ENCODE results near the gene CALHM4. TPM values are rescaled to one million over a fixed set of nuclear protein-coding genes. Genes with fewer than 3 reads are reported as not detected.
A peak's percentile ranks its signal among the peaks of the same experiment; 100 is the strongest.

The CALHM4 gene
- total RNA-seq, 1 donor from 2014 or later = not detected

- TF ChIP-seq, protein P1, sequence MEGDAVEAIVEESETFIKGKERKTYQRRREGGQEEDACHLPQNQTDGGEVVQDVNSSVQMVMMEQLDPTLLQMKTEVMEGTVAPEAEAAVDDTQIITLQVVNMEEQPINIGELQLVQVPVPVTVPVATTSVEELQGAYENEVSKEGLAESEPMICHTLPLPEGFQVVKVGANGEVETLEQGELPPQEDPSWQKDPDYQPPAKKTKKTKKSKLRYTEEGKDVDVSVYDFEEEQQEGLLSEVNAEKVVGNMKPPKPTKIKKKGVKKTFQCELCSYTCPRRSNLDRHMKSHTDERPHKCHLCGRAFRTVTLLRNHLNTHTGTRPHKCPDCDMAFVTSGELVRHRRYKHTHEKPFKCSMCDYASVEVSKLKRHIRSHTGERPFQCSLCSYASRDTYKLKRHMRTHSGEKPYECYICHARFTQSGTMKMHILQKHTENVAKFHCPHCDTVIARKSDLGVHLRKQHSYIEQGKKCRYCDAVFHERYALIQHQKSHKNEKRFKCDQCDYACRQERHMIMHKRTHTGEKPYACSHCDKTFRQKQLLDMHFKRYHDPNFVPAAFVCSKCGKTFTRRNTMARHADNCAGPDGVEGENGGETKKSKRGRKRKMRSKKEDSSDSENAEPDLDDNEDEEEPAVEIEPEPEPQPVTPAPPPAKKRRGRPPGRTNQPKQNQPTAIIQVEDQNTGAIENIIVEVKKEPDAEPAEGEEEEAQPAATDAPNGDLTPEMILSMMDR (IDR thresholded peaks at IDR 0.05) = no peak
- CTCF ChIA-PET = interaction anchor here (0.7 to 4.5 kb wide), 19 partner anchors 10 to 318 kb away, joined by 3 to 88 read pairs (median 6); partner anchors contain the start of gene TRAPPC3L
- no peak overlapping the region for H3K27ac Mint-ChIP-seq
- no peak overlapping the region for H3K4me3 Mint-ChIP-seq
- POLR2A ChIA-PET = interaction anchor here (1.4 kb wide), 1 partner anchor 36 kb away, joined by 3 read pairs; the partner anchor contains the start of gene RWDD1
- intact Hi-C loops (cut with micrococcal nuclease) = loop anchor here (5.0 kb wide), 1 partner anchor 432 kb away; no protein-coding TSS in a partner anchor
- H3K36me3 Mint-ChIP-seq (ENCODE audit: low read depth) = no peaks in the 10 kb centered on the region
- H3K9me3 Mint-ChIP-seq = no peaks in the 10 kb centered on the region
- DNase-seq (no peak), ATAC-seq (ENCODE audit: low read depth) (no peak)
- peaks cover 5% of the 10 kb centered on the region for H3K27me3 Mint-ChIP-seq
- H3K4me1 Mint-ChIP-seq = peaks cover 8% of the 10 kb centered on the region
Observed at GRCh38 chr6:116535109-116535508, 18.4 kb upstream of the CALHM4 start.

DNA sequence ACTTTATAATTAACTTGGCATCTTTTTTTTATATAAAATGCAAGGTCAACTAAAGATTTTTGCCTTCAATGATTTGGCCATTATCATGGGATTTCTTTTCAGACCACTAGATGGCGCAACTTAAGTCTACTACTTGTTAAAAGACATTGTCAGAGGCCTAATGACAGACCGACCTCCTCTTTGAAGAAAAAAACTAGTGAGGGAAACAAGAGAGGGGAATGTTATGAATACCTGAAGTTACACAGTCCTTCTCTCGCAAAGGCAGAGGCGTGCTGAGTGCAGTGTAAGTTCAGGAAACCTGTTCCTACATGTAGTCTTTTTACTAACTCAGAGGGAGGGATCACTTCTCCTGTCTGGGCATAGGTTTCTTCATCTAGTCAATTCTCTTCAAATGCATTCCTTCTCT is 17.3 kb upstream of the CALHM4 start:
- intact Hi-C loops (cut with micrococcal nuclease) = loop anchor here (1.0 to 5.0 kb wide), 6 partner anchors 25 to 431 kb away; no protein-coding TSS in a partner anchor
- TF ChIP-seq, protein P1 (IDR thresholded peaks at IDR 0.05) = peak; percentile 80
- DNase-seq (no peak), ATAC-seq (ENCODE audit: low read depth) (peak; percentile 53)
- Mint-ChIP-seq H3K4me1 (peaks cover 2% of the 10 kb centered on the region), H3K27me3 (peaks cover 8% of the 10 kb centered on the region), H3K27ac (no peak overlapping the region), H3K4me3 (no peak overlapping the region), H3K9me3 (no peaks in the 10 kb centered on the region), H3K36me3 (ENCODE audit: low read depth) (no peaks in the 10 kb centered on the region)
- CTCF ChIA-PET = interaction anchor here (1.5 to 4.5 kb wide), 5 partner anchors 9 to 319 kb away, joined by 4 to 88 read pairs (median 15); partner anchors contain the start of gene TRAPPC3L
- POLR2A ChIA-PET = no interaction called here

DNA sequence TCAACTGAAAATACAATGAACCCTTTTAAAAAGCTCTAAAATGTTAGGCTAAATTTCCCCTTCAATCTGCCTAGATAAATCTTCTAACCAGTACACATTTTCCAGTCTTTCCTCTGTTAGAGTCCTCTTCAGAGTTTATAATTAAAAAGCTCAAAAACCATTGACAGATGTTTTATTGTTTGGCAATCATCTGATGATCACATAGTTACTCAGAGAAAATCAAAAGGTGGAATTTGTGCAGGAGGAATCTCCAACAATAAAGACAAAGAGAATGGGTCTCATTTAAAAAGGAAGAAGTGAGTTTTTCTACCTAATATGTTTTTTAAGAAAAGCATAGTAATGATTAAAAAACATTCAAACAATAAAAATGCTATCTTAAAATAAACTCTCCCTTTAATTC is 11.1 kb upstream of the CALHM4 start:
- POLR2A ChIA-PET = no interaction called here
- ATAC-seq (ENCODE audit: low read depth) (no peak), DNase-seq (no peak)
- intact Hi-C loops (cut with micrococcal nuclease) = no loop called here
- TF ChIP-seq, protein P1 (IDR thresholded peaks at IDR 0.05) = no peak
- Mint-ChIP-seq H3K4me1 (no peaks in the 10 kb centered on the region), H3K27ac (no peak overlapping the region), H3K4me3 (no peak overlapping the region), H3K36me3 (ENCODE audit: low read depth) (no peaks in the 10 kb centered on the region), H3K9me3 (no peaks in the 10 kb centered on the region), H3K27me3 (peaks cover 18% of the 10 kb centered on the region)
- CTCF ChIA-PET = interaction anchor here (1.0 to 7.1 kb wide), 3 partner anchors 19 to 326 kb away, joined by 3 to 37 read pairs (median 18); no protein-coding TSS in a partner anchor

GRCh38 chr6:116543149-116543548 is 10.4 kb upstream of the CALHM4 start:
- DNase-seq = no peak
- TF ChIP-seq, protein P1 (IDR thresholded peaks at IDR 0.05) = no peak
- Mint-ChIP-seq H3K36me3 (ENCODE audit: low read depth) (no peaks in the 10 kb centered on the region), H3K4me3 (no peak overlapping the region), H3K27ac (no peak overlapping the region), H3K27me3 (peaks cover 18% of the 10 kb centered on the region), H3K4me1 (no peaks in the 10 kb centered on the region), H3K9me3 (no peaks in the 10 kb centered on the region)
- ATAC-seq (ENCODE audit: low read depth) = no peak
- intact Hi-C loops (cut with micrococcal nuclease) = no loop called here
- POLR2A ChIA-PET = no interaction called here
- CTCF ChIA-PET = interaction anchor here (2.8 to 7.1 kb wide), 2 partner anchors 18 to 255 kb away, joined by 18 to 37 read pairs; no protein-coding TSS in a partner anchor

- CTCF ChIA-PET = interaction anchor here (0.6 to 1.2 kb wide), 3 partner anchors 10 to 86 kb away, joined by 3 to 4 read pairs (median 3); no protein-coding TSS in a partner anchor
- DNase-seq (no peak), ATAC-seq (ENCODE audit: low read depth) (no peak)
- POLR2A ChIA-PET = no interaction called here
- no peak within 1 kb of the TSS for H3K27ac Mint-ChIP-seq
- H3K36me3 Mint-ChIP-seq (ENCODE audit: low read depth) = no peaks in the 10 kb centered on the region
- H3K9me3 Mint-ChIP-seq = no peaks in the 10 kb centered on the region
- intact Hi-C loops (cut with micrococcal nuclease) = no loop called here
- no peaks in the 10 kb centered on the region for H3K4me1 Mint-ChIP-seq
- H3K27me3 Mint-ChIP-seq = peaks cover 16% of the 10 kb centered on the region
- TF ChIP-seq, protein P1 (IDR thresholded peaks at IDR 0.05) = no peak
- no peak within 1 kb of the TSS for H3K4me3 Mint-ChIP-seq
Observed at GRCh38 chr6:116545651-116546050, 7.9 kb upstream of the CALHM4 start, which contains the start of gene TRAPPC3L. TSS of gene TRAPPC3L (minus strand) at chr6:116545684. CDS start at chr6:116545514, 170 bp downstream.

Measured in activated B cell treated with CpG ODN at 0.5 μM for 24 hours (primary cell).